ENCODE data around the gene NR1D2. TPM values are rescaled to one million over a fixed set of nuclear protein-coding genes. Genes with fewer than 3 reads are reported as not detected.
A peak's percentile ranks its signal among the peaks of the same experiment; 100 is the strongest.
"Not testable (repeated sequence)": the region's sequence is repeated elsewhere in the genome, so short reads cannot be mapped to it uniquely, and the experiment has no call there.

NR1D2 gene
- polyA plus RNA-seq, 2 of the 4 experiments (the other 2 are of a cell fraction), result 7.2 to 18.6 TPM

DNA sequence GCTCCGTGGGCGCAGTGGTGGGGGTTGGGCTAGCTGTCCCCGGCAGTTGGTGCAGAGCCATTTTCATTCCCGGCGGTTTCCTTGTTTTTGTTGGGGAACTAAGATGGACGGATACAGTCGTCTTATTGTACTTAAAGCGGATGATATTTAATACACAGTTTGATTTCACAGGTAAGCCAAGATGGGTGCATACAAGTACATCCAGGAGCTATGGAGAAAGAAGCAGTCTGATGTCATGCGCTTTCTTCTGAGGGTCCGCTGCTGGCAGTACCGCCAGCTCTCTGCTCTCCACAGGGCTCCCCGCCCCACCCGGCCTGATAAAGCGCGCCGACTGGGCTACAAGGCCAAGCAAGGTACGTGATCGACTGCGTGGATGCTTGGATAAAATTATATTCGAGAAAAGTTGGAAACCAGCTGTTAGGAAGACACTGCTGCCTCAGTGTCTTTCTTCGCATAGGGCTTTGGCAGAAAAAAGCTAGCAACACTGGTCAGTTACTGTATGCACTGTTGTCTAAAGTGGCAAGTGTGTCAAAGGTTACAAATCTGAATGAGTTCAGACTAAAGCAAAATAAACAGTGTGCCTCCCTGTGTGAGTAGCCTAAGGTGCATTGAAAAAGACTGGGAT lies 27.3 kb upstream of the NR1D2 start:
- CTCF ChIA-PET, result interaction anchor here (1.2 to 3.2 kb wide), 3 partner anchors 19 to 40 kb away, joined by 3 to 7 read pairs (median 4); no protein-coding TSS in a partner anchor
- Histone ChIP-seq H3K27ac (peak overlapping the region; percentile 97 to 99), H3K4me1 (peaks cover 46% of the 10 kb centered on the region), H3K4me2 (peak overlapping the region; percentile 98), H3K4me3 (peak overlapping the region; percentile 91)
- DNase-seq (ENCODE audit: low read depth in 1 of 2, low spot score in 1 of 2); H3K9me3 ChIP-seq; FAIRE-seq: not testable (repeated sequence)
- ATAC-seq, result peak; percentile 40 to 57; a peak in 5 of 6 replicates
- 1% methylated on average over 17 of the region's 21 CpGs for WGBS (ENCODE audit: missing lambda C conversion rate)
- POLR2A ChIA-PET, result interaction anchor here (1.2 to 2.2 kb wide), 20 partner anchors 9 to 249 kb away, joined by 3 to 51 read pairs (median 12); no protein-coding TSS in a partner anchor
- 0 out of 2 replicates have a peak, but pooled peaks have one; percentile 29 for TF ChIP-seq TFCP2L1 (CRISPR knock-in tag; IDR thresholded peaks at IDR 0.05)

- Histone ChIP-seq H3K27ac (peak overlapping the region; percentile 97 to 99), H3K4me2 (peak overlapping the region; percentile 98), H3K4me1 (peaks cover 46% of the 10 kb centered on the region), H3K4me3 (peak overlapping the region; percentile 91)
- 5% methylated on average over 12 of the region's 12 CpGs for WGBS (ENCODE audit: missing lambda C conversion rate)
- ChIA-PET POLR2A (interaction anchor here (1.8 to 2.1 kb wide), 3 partner anchors 17 to 50 kb away, joined by 11 to 51 read pairs (median 21); no protein-coding TSS in a partner anchor), CTCF (interaction anchor here (1.2 to 3.2 kb wide), 3 partner anchors 20 to 40 kb away, joined by 3 to 7 read pairs (median 4); no protein-coding TSS in a partner anchor)
- 0 out of 2 replicates have a peak, but pooled peaks have one; percentile 11 for TF ChIP-seq HOXA7 (CRISPR knock-in tag; IDR thresholded peaks at IDR 0.05)
- FAIRE-seq; H3K9me3 ChIP-seq; ATAC-seq; DNase-seq (ENCODE audit: low read depth in 1 of 2, low spot score in 1 of 2): not testable (repeated sequence)
Measured at GRCh38 chr3:23918331-23918730, 26.8 kb upstream of the NR1D2 start.

GRCh38 chr3:23919628-23920027 lies 25.5 kb upstream of the NR1D2 start:
- POLR2A ChIA-PET, result no interaction called here
- WGBS (ENCODE audit: missing lambda C conversion rate), result 85% methylated on average over 2 of the region's 2 CpGs
- no peak for FAIRE-seq

More at GRCh38 chr3:23919628-23920027, 25.5 kb upstream of the NR1D2 start:
- Histone ChIP-seq H3K4me2 (peak overlapping the region; percentile 98), H3K27ac (no peak overlapping the region), H3K9me3 (no peaks in the 10 kb centered on the region), H3K4me3 (no peak overlapping the region; the same call in 2 of the 3 replicates), H3K4me1 (peaks cover 38% of the 10 kb centered on the region)
- CTCF ChIA-PET, result no interaction called here
- ATAC-seq, result no peak
- TF ChIP-seq RFX5 (IDR thresholded peaks at IDR 0.05), result no peak
- TF ChIP-seq MYC (IDR thresholded peaks at IDR 0.05; ENCODE audit: borderline replicate concordance, low read length), result no peak
- TF ChIP-seq PHF8 (IDR thresholded peaks at IDR 0.05; ENCODE audit: borderline replicate concordance, low read depth), result no peak
- no peak for TF ChIP-seq JUNB (IDR thresholded peaks at IDR 0.05)
- TF ChIP-seq EP300 (IDR thresholded peaks at IDR 0.05), result no peak
- no peak for TF ChIP-seq SMC3 (IDR thresholded peaks at IDR 0.05)
- no peak for TF ChIP-seq GATA3 (IDR thresholded peaks at IDR 0.05; ENCODE audit: borderline replicate concordance)
- TF ChIP-seq NPAS2 (CRISPR knock-in tag; IDR thresholded peaks at IDR 0.05; ENCODE audit: borderline replicate concordance), result no peak
- TF ChIP-seq, protein P1, sequence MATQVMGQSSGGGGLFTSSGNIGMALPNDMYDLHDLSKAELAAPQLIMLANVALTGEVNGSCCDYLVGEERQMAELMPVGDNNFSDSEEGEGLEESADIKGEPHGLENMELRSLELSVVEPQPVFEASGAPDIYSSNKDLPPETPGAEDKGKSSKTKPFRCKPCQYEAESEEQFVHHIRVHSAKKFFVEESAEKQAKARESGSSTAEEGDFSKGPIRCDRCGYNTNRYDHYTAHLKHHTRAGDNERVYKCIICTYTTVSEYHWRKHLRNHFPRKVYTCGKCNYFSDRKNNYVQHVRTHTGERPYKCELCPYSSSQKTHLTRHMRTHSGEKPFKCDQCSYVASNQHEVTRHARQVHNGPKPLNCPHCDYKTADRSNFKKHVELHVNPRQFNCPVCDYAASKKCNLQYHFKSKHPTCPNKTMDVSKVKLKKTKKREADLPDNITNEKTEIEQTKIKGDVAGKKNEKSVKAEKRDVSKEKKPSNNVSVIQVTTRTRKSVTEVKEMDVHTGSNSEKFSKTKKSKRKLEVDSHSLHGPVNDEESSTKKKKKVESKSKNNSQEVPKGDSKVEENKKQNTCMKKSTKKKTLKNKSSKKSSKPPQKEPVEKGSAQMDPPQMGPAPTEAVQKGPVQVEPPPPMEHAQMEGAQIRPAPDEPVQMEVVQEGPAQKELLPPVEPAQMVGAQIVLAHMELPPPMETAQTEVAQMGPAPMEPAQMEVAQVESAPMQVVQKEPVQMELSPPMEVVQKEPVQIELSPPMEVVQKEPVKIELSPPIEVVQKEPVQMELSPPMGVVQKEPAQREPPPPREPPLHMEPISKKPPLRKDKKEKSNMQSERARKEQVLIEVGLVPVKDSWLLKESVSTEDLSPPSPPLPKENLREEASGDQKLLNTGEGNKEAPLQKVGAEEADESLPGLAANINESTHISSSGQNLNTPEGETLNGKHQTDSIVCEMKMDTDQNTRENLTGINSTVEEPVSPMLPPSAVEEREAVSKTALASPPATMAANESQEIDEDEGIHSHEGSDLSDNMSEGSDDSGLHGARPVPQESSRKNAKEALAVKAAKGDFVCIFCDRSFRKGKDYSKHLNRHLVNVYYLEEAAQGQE (IDR thresholded peaks at IDR 0.05), result no peak
- TF ChIP-seq HOXA7 (CRISPR knock-in tag; IDR thresholded peaks at IDR 0.05), result no peak
- no peak for TF ChIP-seq BCL3 (IDR thresholded peaks at IDR 0.05)
- no peak for TF ChIP-seq CHD2 (IDR thresholded peaks at IDR 0.05; ENCODE audit: low read length, partially characterized antibody)
- TF ChIP-seq TFCP2L1 (CRISPR knock-in tag; IDR thresholded peaks at IDR 0.05), result no peak
- TF ChIP-seq HOXB5 (CRISPR knock-in tag; IDR thresholded peaks at IDR 0.05), result no peak
- no peak for TF ChIP-seq RCOR1 (IDR thresholded peaks at IDR 0.05; ENCODE audit: low read depth, low read length)
- no peak for DNase-seq (ENCODE audit: low read depth in 1 of 2, low spot score in 1 of 2)

Measured in A549 (cell line).